Panc1 (cell line): ENCODE measurements around the gene ABLIM2. TPM values are rescaled to one million over a fixed set of nuclear protein-coding genes. Genes with fewer than 3 reads are reported as not detected.
A peak's percentile ranks its signal among the peaks of the same experiment; 100 is the strongest.

Experiments used
- ATAC-seq: fragments of 200-7000 bp; cut with Tn5 transposase; 2 replicates; pipeline ENCODE4 v1.9.1; 2020; ENCODE audit warnings: mild to moderate bottlenecking, moderate library complexity
- BruUV-seq: library from RNA; stranded (reverse); fragments of 400-500 nt; replicated peaks from 2 replicates; lab custom pipeline; 2021; lab: Mats Ljungman, UMichigan
- CTCF ChIA-PET: fragments of 300-600 bp; sonication (Branson Sonifier 250); formaldehyde crosslinking; loops from one replicate; lab custom pipeline; 2022; ENCODE audit warnings: antibody characterized with exemption; lab: Charles Lee
- POLR2A ChIA-PET: fragments of 300-600 bp; sonication (Branson Sonifier 250); formaldehyde crosslinking; loops from one replicate; lab custom pipeline; 2022; ENCODE audit warnings: antibody characterized with exemption; lab: Charles Lee
- DNase-seq: peaks from one replicate; pipeline ENCODE4 v3.0.0-alpha.2; 2010; ENCODE audit warnings: low read depth, low spot score
- H3K27ac ChIP-seq: 2 replicates; pipeline ENCODE4 v1.5.1; 2011; ENCODE audit warnings: mild to moderate bottlenecking, low read length, inconsistent platforms
- H3K27me3 ChIP-seq: fragments of 200-500 bp; sonication (Bioruptor generic); 2 replicates; pipeline ENCODE4 v1.6.0; 2014; ENCODE audit warnings: low read length, inconsistent platforms; ENCODE audit not compliant: control insufficient read depth, insufficient read depth
- H3K36me3 ChIP-seq: fragments of 200-500 bp; sonication (Bioruptor generic); 2 replicates; pipeline ENCODE4 v1.5.1; 2014; ENCODE audit warnings: inconsistent platforms, mild to moderate bottlenecking, low read length, moderate library complexity; ENCODE audit not compliant: control insufficient read depth, insufficient read depth
- H3K4me1 ChIP-seq: 2 replicates; pipeline ENCODE4 v1.5.1; 2011; ENCODE audit warnings: inconsistent platforms, mild to moderate bottlenecking, low read length, moderate library complexity; ENCODE audit not compliant: control insufficient read depth, insufficient read depth
- H3K4me3 ChIP-seq, 2 experiments: 2 replicates each; pipeline ENCODE4 v1.5.1; 2011 to 2012; ENCODE audit warnings: low read depth in 2 of 2, low read length in 2 of 2, mild to moderate bottlenecking in 2 of 2, inconsistent platforms in 1 of 2, moderate library complexity in 1 of 2
- H3K9me3 ChIP-seq: fragments of 200-500 bp; sonication (Bioruptor generic); 2 replicates; pipeline ENCODE4 v1.5.1; 2014; ENCODE audit warnings: low read depth, mild to moderate bottlenecking, inconsistent platforms, low read length, moderate library complexity; ENCODE audit not compliant: control insufficient read depth, insufficient read depth
- CTCF ChIP-seq: fragments of 450-650 bp; IDR thresholded peaks from 2 replicates; pipeline ENCODE4 v1.5.1; 2017; ENCODE audit warnings: mild to moderate bottlenecking
- POLR2AphosphoS5 ChIP-seq: IDR thresholded peaks from 2 replicates; pipeline ENCODE4 v1.6.1; 2012; ENCODE audit warnings: mild to moderate bottlenecking, low read depth, low read length, moderate library complexity
- SIN3A ChIP-seq: IDR thresholded peaks from 2 replicates; pipeline ENCODE4 v1.6.1; 2012; ENCODE audit warnings: low read depth, mild to moderate bottlenecking, low read length, moderate library complexity, borderline replicate concordance; ENCODE audit not compliant: insufficient read depth
- TCF7L2 ChIP-seq: IDR thresholded peaks from 2 replicates; pipeline ENCODE4 v1.6.1; 2011; ENCODE audit warnings: mild to moderate bottlenecking, low read depth, low read length, inconsistent platforms
- in situ Hi-C: cut with HindIII; loops from 2 replicates; pipeline ENCODE4 v1.10.0; 2016; ENCODE audit warnings: low sequenced_read_pairs, low pct_unique_long_range_greater_than_20kb
- intact Hi-C: fragments of 100-400 bp; cut with micrococcal nuclease; formaldehyde crosslinking; loops from one replicate; pipeline ENCODE4 v1.10.0; 2022; ENCODE audit not compliant: unreplicated experiment
- total RNA-seq: library from RNA; stranded (reverse); gene quantifications from one replicate; pipeline ENCODE4 v1.2.1, GENCODE V29; 2021; ENCODE audit not compliant: unreplicated experiment
- TF ChIP-seq, protein P1 (sequence below), 2 experiments: IDR thresholded peaks; 2 replicates each; pipeline ENCODE4 v1.6.1; 2011 to 2012; ENCODE audit warnings: low read depth in 2 of 2, control low read depth in 1 of 2, low read length in 1 of 2, mild to moderate bottlenecking in 1 of 2, moderate library complexity in 1 of 2; ENCODE audit not compliant: insufficient read depth in 1 of 2

The ABLIM2 gene
- total RNA-seq, 1 experiment from 2014 or later, result 0.64 TPM

GRCh38 chr4:7979652-7979968 lies 179.0 kb downstream of the ABLIM2 start:
- intact Hi-C loops (no loop called here), in situ Hi-C loops (no loop called here)
- POLR2A ChIA-PET, result interaction anchor here (0.6 to 0.7 kb wide), 2 partner anchors 11 to 12 kb away, joined by 3 read pairs; no protein-coding TSS in a partner anchor
- H3K4me3 ChIP-seq, result no peak overlapping the region
- H3K36me3 ChIP-seq, result no peaks in the 10 kb centered on the region
- peaks cover 23% of the 10 kb centered on the region for H3K4me1 ChIP-seq
- CTCF ChIA-PET, result interaction anchor here (0.6 kb wide), 1 partner anchor 428 kb away, joined by 4 read pairs; no protein-coding TSS in a partner anchor
- no peak for TF ChIP-seq POLR2AphosphoS5
- TF ChIP-seq, protein P1, sequence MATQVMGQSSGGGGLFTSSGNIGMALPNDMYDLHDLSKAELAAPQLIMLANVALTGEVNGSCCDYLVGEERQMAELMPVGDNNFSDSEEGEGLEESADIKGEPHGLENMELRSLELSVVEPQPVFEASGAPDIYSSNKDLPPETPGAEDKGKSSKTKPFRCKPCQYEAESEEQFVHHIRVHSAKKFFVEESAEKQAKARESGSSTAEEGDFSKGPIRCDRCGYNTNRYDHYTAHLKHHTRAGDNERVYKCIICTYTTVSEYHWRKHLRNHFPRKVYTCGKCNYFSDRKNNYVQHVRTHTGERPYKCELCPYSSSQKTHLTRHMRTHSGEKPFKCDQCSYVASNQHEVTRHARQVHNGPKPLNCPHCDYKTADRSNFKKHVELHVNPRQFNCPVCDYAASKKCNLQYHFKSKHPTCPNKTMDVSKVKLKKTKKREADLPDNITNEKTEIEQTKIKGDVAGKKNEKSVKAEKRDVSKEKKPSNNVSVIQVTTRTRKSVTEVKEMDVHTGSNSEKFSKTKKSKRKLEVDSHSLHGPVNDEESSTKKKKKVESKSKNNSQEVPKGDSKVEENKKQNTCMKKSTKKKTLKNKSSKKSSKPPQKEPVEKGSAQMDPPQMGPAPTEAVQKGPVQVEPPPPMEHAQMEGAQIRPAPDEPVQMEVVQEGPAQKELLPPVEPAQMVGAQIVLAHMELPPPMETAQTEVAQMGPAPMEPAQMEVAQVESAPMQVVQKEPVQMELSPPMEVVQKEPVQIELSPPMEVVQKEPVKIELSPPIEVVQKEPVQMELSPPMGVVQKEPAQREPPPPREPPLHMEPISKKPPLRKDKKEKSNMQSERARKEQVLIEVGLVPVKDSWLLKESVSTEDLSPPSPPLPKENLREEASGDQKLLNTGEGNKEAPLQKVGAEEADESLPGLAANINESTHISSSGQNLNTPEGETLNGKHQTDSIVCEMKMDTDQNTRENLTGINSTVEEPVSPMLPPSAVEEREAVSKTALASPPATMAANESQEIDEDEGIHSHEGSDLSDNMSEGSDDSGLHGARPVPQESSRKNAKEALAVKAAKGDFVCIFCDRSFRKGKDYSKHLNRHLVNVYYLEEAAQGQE (IDR thresholded peaks at IDR 0.05; ENCODE audit: insufficient read depth in 1 of 2, low read depth in 2 of 2, low read length in 1 of 2), result no peak
- DNase-seq (no peak), ATAC-seq (no peak)
- no peaks in the 10 kb centered on the region for H3K9me3 ChIP-seq
- H3K27me3 ChIP-seq, result no peaks in the 10 kb centered on the region
- no TSS peak for BruUV-seq
- H3K27ac ChIP-seq, result peak overlapping the region; percentile 72

- intact Hi-C loops (no loop called here), in situ Hi-C loops (no loop called here)
- no peaks in the 10 kb centered on the region for H3K27me3 ChIP-seq
- POLR2A ChIA-PET, result interaction anchor here (0.6 to 0.7 kb wide), 2 partner anchors 11 to 12 kb away, joined by 3 read pairs; no protein-coding TSS in a partner anchor
- no TSS peak for BruUV-seq
- TF ChIP-seq, protein P1 (IDR thresholded peaks at IDR 0.05; ENCODE audit: insufficient read depth in 1 of 2, low read depth in 2 of 2, low read length in 1 of 2), result no peak
- TF ChIP-seq TCF7L2 (no peak), SIN3A (no peak), CTCF (no peak), POLR2AphosphoS5 (no peak)
- peaks cover 21% of the 10 kb centered on the region for H3K4me1 ChIP-seq
- no peaks in the 10 kb centered on the region for H3K9me3 ChIP-seq
- no peak overlapping the region for H3K4me3 ChIP-seq
- peak overlapping the region; percentile 76 for H3K27ac ChIP-seq
- ATAC-seq, result no peak
- H3K36me3 ChIP-seq, result no peaks in the 10 kb centered on the region
- CTCF ChIA-PET, result interaction anchor here (0.6 kb wide), 1 partner anchor 429 kb away, joined by 4 read pairs; no protein-coding TSS in a partner anchor
- no peak for DNase-seq
These were observed 179.5 kb downstream of the ABLIM2 start for GRCh38 chr4:7978907-7979651.
